Measurements from ENCODE around the gene KRTAP5-4.

DNA sequence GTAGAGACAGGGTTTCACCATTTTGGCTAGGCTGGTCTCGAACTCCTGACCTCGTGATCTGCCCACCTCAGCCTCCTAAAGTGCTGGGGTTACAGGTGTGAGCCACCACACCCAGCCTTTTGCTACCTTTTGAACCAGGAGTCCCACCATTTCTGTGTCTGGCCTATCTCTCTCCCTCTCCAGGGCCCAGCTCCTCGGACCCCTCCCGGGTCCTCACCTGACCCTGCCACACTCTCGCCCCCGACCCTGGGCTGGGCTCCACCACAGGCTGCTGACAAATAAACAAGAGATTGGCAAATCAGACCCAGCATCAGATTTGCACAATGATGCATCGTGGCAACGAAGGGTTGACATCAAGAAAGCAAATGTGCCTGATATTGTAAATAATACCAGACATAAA lies 16.4 kb upstream of the KRTAP5-4 start:
- TF ChIP-seq, protein P1, sequence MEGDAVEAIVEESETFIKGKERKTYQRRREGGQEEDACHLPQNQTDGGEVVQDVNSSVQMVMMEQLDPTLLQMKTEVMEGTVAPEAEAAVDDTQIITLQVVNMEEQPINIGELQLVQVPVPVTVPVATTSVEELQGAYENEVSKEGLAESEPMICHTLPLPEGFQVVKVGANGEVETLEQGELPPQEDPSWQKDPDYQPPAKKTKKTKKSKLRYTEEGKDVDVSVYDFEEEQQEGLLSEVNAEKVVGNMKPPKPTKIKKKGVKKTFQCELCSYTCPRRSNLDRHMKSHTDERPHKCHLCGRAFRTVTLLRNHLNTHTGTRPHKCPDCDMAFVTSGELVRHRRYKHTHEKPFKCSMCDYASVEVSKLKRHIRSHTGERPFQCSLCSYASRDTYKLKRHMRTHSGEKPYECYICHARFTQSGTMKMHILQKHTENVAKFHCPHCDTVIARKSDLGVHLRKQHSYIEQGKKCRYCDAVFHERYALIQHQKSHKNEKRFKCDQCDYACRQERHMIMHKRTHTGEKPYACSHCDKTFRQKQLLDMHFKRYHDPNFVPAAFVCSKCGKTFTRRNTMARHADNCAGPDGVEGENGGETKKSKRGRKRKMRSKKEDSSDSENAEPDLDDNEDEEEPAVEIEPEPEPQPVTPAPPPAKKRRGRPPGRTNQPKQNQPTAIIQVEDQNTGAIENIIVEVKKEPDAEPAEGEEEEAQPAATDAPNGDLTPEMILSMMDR (IDR thresholded peaks at IDR 0.05; ENCODE audit: insufficient read depth, low read depth, low read length) = no peak
- no peak for TF ChIP-seq EZH2 (IDR thresholded peaks at IDR 0.05; ENCODE audit: insufficient read depth, low read length)

Data from astrocyte (in vitro differentiated cells and primary cell).